H9 (cell line): Measurements from ENCODE around the gene GADD45A. TPM values are rescaled to one million over a fixed set of nuclear protein-coding genes. Genes with fewer than 3 reads are reported as not detected.

Source experiments
- DNase-seq: peaks from one replicate; pipeline ENCODE4 v3.0.0-alpha.2; 2017
- H2AFZ ChIP-seq: one replicate; pipeline ENCODE4 v1.6.1; 2013; ENCODE audit warnings: mild to moderate bottlenecking, low read length, control low read depth, moderate library complexity
- H2AK5ac ChIP-seq: 2 replicates; pipeline ENCODE4 v1.6.1; 2013; ENCODE audit warnings: low read length, control low read depth, mixed read lengths; ENCODE audit not compliant: insufficient read length
- H2BK120ac ChIP-seq: one replicate; pipeline ENCODE4 v1.6.1; 2013; ENCODE audit warnings: low read depth, mild to moderate bottlenecking, low read length, control low read depth, inconsistent platforms; ENCODE audit not compliant: poor library complexity, severe bottlenecking
- H2BK12ac ChIP-seq: 2 replicates; pipeline ENCODE4 v1.6.1; 2013; ENCODE audit warnings: low read length, control low read depth, mixed read lengths, low read depth; ENCODE audit not compliant: insufficient read length
- H2BK15ac ChIP-seq: 2 replicates; pipeline ENCODE4 v1.6.1; 2013; ENCODE audit warnings: low read depth, low read length, control low read depth
- H2BK20ac ChIP-seq: one replicate; pipeline ENCODE4 v1.6.1; 2013; ENCODE audit warnings: low read depth, mild to moderate bottlenecking, low read length, control low read depth, inconsistent platforms; ENCODE audit not compliant: poor library complexity, severe bottlenecking
- H2BK5ac ChIP-seq: 2 replicates; pipeline ENCODE4 v1.6.1; 2013; ENCODE audit warnings: low read length, control low read depth, mixed read lengths; ENCODE audit not compliant: insufficient read length
- H3K14ac ChIP-seq: 2 replicates; pipeline ENCODE4 v1.6.1; 2013; ENCODE audit warnings: low read length, control low read depth; ENCODE audit not compliant: insufficient read depth
- H3K18ac ChIP-seq: 2 replicates; pipeline ENCODE4 v1.6.1; 2013; ENCODE audit warnings: low read depth, mild to moderate bottlenecking, mixed read lengths, low read length, control low read depth; ENCODE audit not compliant: insufficient read length
- H3K23ac ChIP-seq: 2 replicates; pipeline ENCODE4 v1.6.1; 2013; ENCODE audit warnings: low read length, control low read depth, mixed read lengths, low read depth; ENCODE audit not compliant: insufficient read length
- H3K23me2 ChIP-seq: 2 replicates; pipeline ENCODE4 v1.6.1; 2013; ENCODE audit warnings: low read depth, mild to moderate bottlenecking, mixed read lengths, low read length, control low read depth; ENCODE audit not compliant: insufficient read length, poor library complexity, severe bottlenecking
- H3K27ac ChIP-seq: 2 replicates; pipeline ENCODE4 v1.5.1; 2013; ENCODE audit warnings: low read length, control low read depth, mixed read lengths, low read depth; ENCODE audit not compliant: insufficient read length
- H3K27me3 ChIP-seq: 2 replicates; pipeline ENCODE4 v1.6.1; 2013; ENCODE audit warnings: low read length, control low read depth, inconsistent platforms; ENCODE audit not compliant: insufficient read depth
- H3K4ac ChIP-seq: 2 replicates; pipeline ENCODE4 v1.6.1; 2013; ENCODE audit warnings: low read depth, mild to moderate bottlenecking, control low read depth, inconsistent platforms, low read length, moderate library complexity
- H3K4me1 ChIP-seq: 2 replicates; pipeline ENCODE4 v1.6.1; 2013; ENCODE audit warnings: low read length, control low read depth, inconsistent platforms; ENCODE audit not compliant: insufficient read depth
- H3K4me2 ChIP-seq: 2 replicates; pipeline ENCODE4 v1.6.1; 2013; ENCODE audit warnings: low read length, control low read depth, mixed read lengths; ENCODE audit not compliant: insufficient read length, insufficient read depth
- H3K56ac ChIP-seq: 2 replicates; pipeline ENCODE4 v1.6.1; 2013; ENCODE audit warnings: low read depth, mild to moderate bottlenecking, mixed read lengths, low read length, control low read depth; ENCODE audit not compliant: insufficient read length
- H3K79me1 ChIP-seq: 2 replicates; pipeline ENCODE4 v1.6.1; 2013; ENCODE audit warnings: low read depth, mild to moderate bottlenecking, moderate library complexity, low read length, control low read depth, inconsistent platforms; ENCODE audit not compliant: insufficient read depth, poor library complexity, severe bottlenecking
- H3K79me2 ChIP-seq: 2 replicates; pipeline ENCODE4 v1.6.1; 2013; ENCODE audit warnings: low read length, control low read depth, inconsistent platforms; ENCODE audit not compliant: insufficient read depth
- H3K9ac ChIP-seq: 2 replicates; pipeline ENCODE4 v1.6.1; 2013; ENCODE audit warnings: low read length, control low read depth, mixed read lengths; ENCODE audit not compliant: insufficient read length; ENCODE audit errors: extremely low read depth
- H3K9me3 ChIP-seq: one replicate; pipeline ENCODE4 v1.6.1; 2013; ENCODE audit warnings: low read depth, low read length, inconsistent platforms; ENCODE audit not compliant: control insufficient read depth
- H3T11ph ChIP-seq: one replicate; pipeline ENCODE4 v1.6.1; 2013; ENCODE audit warnings: mild to moderate bottlenecking, low read length, control low read depth, inconsistent platforms
- H4K20me1 ChIP-seq: one replicate; pipeline ENCODE4 v1.6.1; 2013; ENCODE audit not compliant: control insufficient read depth, insufficient read length, insufficient read depth
- H4K5ac ChIP-seq: 2 replicates; pipeline ENCODE4 v1.6.1; 2013; ENCODE audit warnings: low read depth, mild to moderate bottlenecking, mixed read lengths, low read length, control low read depth; ENCODE audit not compliant: insufficient read length
- H4K8ac ChIP-seq: replicated peaks from 2 replicates; pipeline ENCODE4 v1.6.1; 2013; ENCODE audit warnings: low read length, control low read depth, mixed read lengths, low read depth; ENCODE audit not compliant: insufficient read length
- H4K91ac ChIP-seq: 2 replicates; pipeline ENCODE4 v1.6.1; 2013; ENCODE audit warnings: low read depth, mild to moderate bottlenecking, moderate library complexity, mixed read lengths, low read length, control low read depth; ENCODE audit not compliant: insufficient read length
- H3K27ac Mint-ChIP-seq, 3 experiments: 2 replicates in 2 of 3; 3 replicates in 1 of 3; pipeline ENCODE4 v1.8.0; 2020 to 2021; ENCODE audit warnings: mixed read lengths in 3 of 3, mild to moderate bottlenecking in 1 of 3, moderate library complexity in 1 of 3
- H3K27me3 Mint-ChIP-seq: 2 replicates; pipeline ENCODE4 v1.8.0; 2021; ENCODE audit warnings: low read depth, mild to moderate bottlenecking, moderate library complexity, mixed read lengths
- H3K36me3 Mint-ChIP-seq, 3 experiments: 2 replicates in 2 of 3; 3 replicates in 1 of 3; pipeline ENCODE4 v1.8.0; 2020 to 2021; ENCODE audit warnings: low read depth in 3 of 3, mixed read lengths in 3 of 3; ENCODE audit not compliant: insufficient read depth in 1 of 3
- H3K4me1 Mint-ChIP-seq, 2 experiments: 2 replicates each; pipeline ENCODE4 v1.8.0; 2020; ENCODE audit warnings: mixed read lengths in 2 of 2
- H3K4me3 Mint-ChIP-seq, 2 experiments: 2 replicates in 1 of 2; 3 replicates in 1 of 2; pipeline ENCODE4 v1.8.0; 2020 to 2021; ENCODE audit warnings: mild to moderate bottlenecking in 2 of 2, mixed read lengths in 2 of 2, moderate library complexity in 1 of 2
- H3K9me3 Mint-ChIP-seq, 2 experiments: 2 replicates in 1 of 2; 3 replicates in 1 of 2; pipeline ENCODE4 v1.8.0; 2020; ENCODE audit warnings: mild to moderate bottlenecking in 2 of 2, mixed read lengths in 2 of 2, moderate library complexity in 1 of 2
- CTCF ChIP-seq: fragments of 200-600 bp; sonication (generic); conservative IDR thresholded peaks from 3 replicates; pipeline ENCODE4 v1.8.0; 2021; ENCODE audit warnings: antibody characterized with exemption, mild to moderate bottlenecking
- WGBS: extraction: QIAGEN DNeasy Blood & Tissue Kit; methylation state at CpG from one replicate; pipeline ENCODE4 v1.1.7; 2013; ENCODE audit warnings: missing lambda C conversion rate, low lambda C conversion rate, mixed read lengths; ENCODE audit not compliant: insufficient read length; ENCODE audit errors: extremely low coverage; 5-methylcytosine and 5-hydroxymethylcytosine counted together
- total RNA-seq: library from RNA; stranded (reverse); gene quantifications from 2 replicates; pipeline ENCODE4 v1.2.1, GENCODE V29; 2021

Gene GADD45A
- total RNA-seq, 1 experiment from 2014 or later, result 22.8 TPM

- no CpG with 5 or more reads among the region's 65 CpGs for WGBS
- Histone ChIP-seq H2AFZ (no peak overlapping the region), H4K8ac (no peak overlapping the region), H2BK20ac (no peak overlapping the region), H3K4ac (no peak overlapping the region), H3K9me3 (no peaks in the 10 kb centered on the region), H3K56ac (no peak overlapping the region), H2BK15ac (no peak overlapping the region), H3K27me3 (no peaks in the 10 kb centered on the region), H3K23ac (no peak overlapping the region), H3K79me1 (no peaks in the 10 kb centered on the region), H2BK120ac (no peak overlapping the region), H2BK5ac (no peak overlapping the region), H3K4me1 (peaks cover 6% of the 10 kb centered on the region; the same call in 1 of the 2 replicates), H4K91ac (no peak overlapping the region), H2BK12ac (no peak overlapping the region), H3K27ac (no peak overlapping the region), H3K4me2 (peak overlapping the region; percentile 87), H3K9ac (peak overlapping the region; percentile 79), H3K18ac (peak overlapping the region; percentile 51), H3K14ac (peak overlapping the region; percentile 77; the same call in 1 of the 2 replicates), H2AK5ac (no peak overlapping the region), H3K79me2 (no peaks in the 10 kb centered on the region), H4K5ac (no peak overlapping the region), H3T11ph (no peak overlapping the region), H4K20me1 (no peaks in the 10 kb centered on the region), H3K23me2 (peaks cover 5% of the 10 kb centered on the region)
- peaks cover 3 to 18% (median 11%) of the 10 kb centered on the region in 3 experiments for H3K36me3 Mint-ChIP-seq
- H3K9me3 Mint-ChIP-seq, result no peaks in the 10 kb centered on the region; a peak in 1 of 5 replicates
- H3K27me3 Mint-ChIP-seq, result peaks cover 3% of the 10 kb centered on the region; the same call in 1 of the 2 replicates
- peak overlapping the region in 1 of 3 experiments; percentile 82; a peak in 2 of 7 replicates for H3K27ac Mint-ChIP-seq
- no peak for TF ChIP-seq CTCF
- DNase-seq, result peak; percentile 58
- H3K4me3 Mint-ChIP-seq, result peak overlapping the region; percentile 89 to 92
- peaks cover 26 to 30% of the 10 kb centered on the region in 2 experiments for H3K4me1 Mint-ChIP-seq
These were observed 711 bp downstream of the GADD45A start for GRCh38 chr1:67685558-67686266.
